ENCODE measurements around the gene PAFAH1B1.
"Not testable (repeated sequence)": the region's sequence is repeated elsewhere in the genome, so short reads cannot be mapped to it uniquely, and the experiment has no call there.

Gene PAFAH1B1

DNA sequence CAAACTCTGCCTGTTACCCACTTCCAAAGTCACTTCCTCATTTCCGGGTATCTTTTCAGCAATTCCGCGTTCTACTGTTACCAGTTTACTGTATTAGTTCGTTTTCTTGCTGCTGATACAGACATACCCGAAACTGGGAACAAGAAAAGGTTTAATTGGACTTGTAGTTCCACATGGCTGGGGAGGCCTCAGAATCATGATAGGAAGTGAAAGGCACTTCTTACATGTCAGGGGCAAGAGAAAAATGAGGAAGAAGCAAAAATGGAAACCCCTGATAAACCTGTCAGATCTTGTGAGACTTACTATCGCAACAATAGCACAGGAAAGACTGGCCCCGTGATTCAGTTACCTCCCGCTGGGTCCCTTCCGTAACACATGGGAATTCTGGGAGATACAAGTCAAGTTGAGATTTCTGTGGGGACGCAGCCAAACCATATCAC lies 30.9 kb downstream of the PAFAH1B1 start:
- in situ Hi-C loops (cut with HindIII; ENCODE audit: low pct_ligation_motif_present, low sequenced_read_pairs): no loop called here
- H3K27ac ChIP-seq: no peak overlapping the region
- TF ChIP-seq, protein P1, sequence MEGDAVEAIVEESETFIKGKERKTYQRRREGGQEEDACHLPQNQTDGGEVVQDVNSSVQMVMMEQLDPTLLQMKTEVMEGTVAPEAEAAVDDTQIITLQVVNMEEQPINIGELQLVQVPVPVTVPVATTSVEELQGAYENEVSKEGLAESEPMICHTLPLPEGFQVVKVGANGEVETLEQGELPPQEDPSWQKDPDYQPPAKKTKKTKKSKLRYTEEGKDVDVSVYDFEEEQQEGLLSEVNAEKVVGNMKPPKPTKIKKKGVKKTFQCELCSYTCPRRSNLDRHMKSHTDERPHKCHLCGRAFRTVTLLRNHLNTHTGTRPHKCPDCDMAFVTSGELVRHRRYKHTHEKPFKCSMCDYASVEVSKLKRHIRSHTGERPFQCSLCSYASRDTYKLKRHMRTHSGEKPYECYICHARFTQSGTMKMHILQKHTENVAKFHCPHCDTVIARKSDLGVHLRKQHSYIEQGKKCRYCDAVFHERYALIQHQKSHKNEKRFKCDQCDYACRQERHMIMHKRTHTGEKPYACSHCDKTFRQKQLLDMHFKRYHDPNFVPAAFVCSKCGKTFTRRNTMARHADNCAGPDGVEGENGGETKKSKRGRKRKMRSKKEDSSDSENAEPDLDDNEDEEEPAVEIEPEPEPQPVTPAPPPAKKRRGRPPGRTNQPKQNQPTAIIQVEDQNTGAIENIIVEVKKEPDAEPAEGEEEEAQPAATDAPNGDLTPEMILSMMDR (IDR thresholded peaks at IDR 0.05; ENCODE audit: low read depth, low read length, missing control alignments): no peak
- no peak for DNase-seq
- no peak overlapping the region for H3K4me3 ChIP-seq (ENCODE audit: low read depth, low read length)
- peaks cover 6% of the 10 kb centered on the region for H3K36me3 ChIP-seq (replicated peaks)
- no peaks in the 10 kb centered on the region for H3K27me3 ChIP-seq (replicated peaks)

- H3K36me3 ChIP-seq (replicated peaks); H3K27me3 ChIP-seq (replicated peaks); H3K27ac ChIP-seq; in situ Hi-C loops (cut with HindIII; ENCODE audit: low pct_ligation_motif_present, low sequenced_read_pairs); DNase-seq; H3K4me3 ChIP-seq (ENCODE audit: low read depth, low read length): not testable (repeated sequence)
These were observed 33.3 kb downstream of the PAFAH1B1 start for GRCh38 chr17:2626626-2627219.

DNA sequence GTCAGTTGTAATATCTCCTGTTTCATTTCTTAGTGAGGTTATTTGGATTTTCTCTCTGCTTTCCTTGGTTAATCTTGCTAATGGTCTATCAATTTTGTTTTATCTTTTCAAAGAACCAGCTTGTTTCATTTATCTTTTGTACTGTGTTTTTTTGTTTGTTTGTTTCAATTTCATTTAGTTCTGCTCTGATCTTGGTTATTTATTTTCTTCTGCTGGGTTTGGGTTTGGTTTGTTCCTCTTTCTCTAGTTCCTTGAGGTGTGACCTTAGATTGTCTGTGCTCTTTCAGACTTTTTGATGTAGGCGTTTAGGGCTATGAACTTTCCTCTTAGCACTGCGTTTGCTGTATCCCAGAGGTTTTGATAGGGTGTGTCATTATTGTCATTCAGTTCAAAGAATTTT lies 35.5 kb downstream of the PAFAH1B1 start:
- H3K36me3 ChIP-seq (replicated peaks); H3K27ac ChIP-seq; H3K27me3 ChIP-seq (replicated peaks); DNase-seq; H3K4me3 ChIP-seq (ENCODE audit: low read depth, low read length); in situ Hi-C loops (cut with HindIII; ENCODE audit: low pct_ligation_motif_present, low sequenced_read_pairs): not testable (repeated sequence)

DNA sequence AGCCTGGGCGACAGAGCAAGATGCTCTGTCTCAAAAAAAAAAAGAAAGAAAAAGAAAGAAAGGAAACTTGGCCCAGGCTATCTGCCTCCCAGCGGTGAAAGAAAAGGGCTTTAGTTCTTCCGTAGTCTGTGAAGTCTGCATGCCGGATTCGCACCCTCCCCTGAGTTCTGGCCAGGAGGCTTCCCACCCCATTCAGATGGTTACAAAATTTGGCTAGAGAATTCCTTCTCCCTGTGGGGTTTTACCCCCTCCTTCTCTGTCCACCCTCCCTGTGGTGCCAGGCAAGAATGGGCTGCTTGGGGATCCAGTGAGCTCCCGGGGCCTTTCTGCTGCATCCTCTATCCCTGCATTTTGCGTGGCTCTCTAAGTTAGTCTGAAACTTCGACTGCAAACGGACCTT lies 37.8 kb downstream of the PAFAH1B1 start:
- Histone ChIP-seq H3K27me3 (replicated peaks) (no peaks in the 10 kb centered on the region), H3K27ac (no peak overlapping the region), H3K36me3 (replicated peaks) (peaks cover 3% of the 10 kb centered on the region), H3K4me3 (ENCODE audit: low read depth, low read length) (no peak overlapping the region)
- in situ Hi-C loops (cut with HindIII; ENCODE audit: low pct_ligation_motif_present, low sequenced_read_pairs): no loop called here
- TF ChIP-seq, protein P1 (IDR thresholded peaks at IDR 0.05; ENCODE audit: low read depth, low read length, missing control alignments): no peak
- DNase-seq: no peak

- Histone ChIP-seq H3K27me3 (replicated peaks) (no peaks in the 10 kb centered on the region), H3K36me3 (replicated peaks) (peaks cover 15% of the 10 kb centered on the region), H3K27ac (no peak overlapping the region), H3K4me3 (ENCODE audit: low read depth, low read length) (no peak overlapping the region)
- DNase-seq: peak; percentile 25
- TF ChIP-seq, protein P1 (IDR thresholded peaks at IDR 0.05; ENCODE audit: low read depth, low read length, missing control alignments): no peak
- in situ Hi-C loops (cut with HindIII; ENCODE audit: low pct_ligation_motif_present, low sequenced_read_pairs): no loop called here
These were observed 41.0 kb downstream of the PAFAH1B1 start for GRCh38 chr17:2634361-2634960.

GRCh38 chr17:2635241-2635640 lies 41.8 kb downstream of the PAFAH1B1 start:
- in situ Hi-C loops (cut with HindIII; ENCODE audit: low pct_ligation_motif_present, low sequenced_read_pairs): no loop called here
- Histone ChIP-seq H3K27me3 (replicated peaks) (no peaks in the 10 kb centered on the region), H3K4me3 (ENCODE audit: low read depth, low read length) (no peak overlapping the region), H3K36me3 (replicated peaks) (peaks cover 18% of the 10 kb centered on the region), H3K27ac (no peak overlapping the region)
- TF ChIP-seq, protein P1 (IDR thresholded peaks at IDR 0.05; ENCODE audit: low read depth, low read length, missing control alignments): no peak
- no peak for DNase-seq

DNA sequence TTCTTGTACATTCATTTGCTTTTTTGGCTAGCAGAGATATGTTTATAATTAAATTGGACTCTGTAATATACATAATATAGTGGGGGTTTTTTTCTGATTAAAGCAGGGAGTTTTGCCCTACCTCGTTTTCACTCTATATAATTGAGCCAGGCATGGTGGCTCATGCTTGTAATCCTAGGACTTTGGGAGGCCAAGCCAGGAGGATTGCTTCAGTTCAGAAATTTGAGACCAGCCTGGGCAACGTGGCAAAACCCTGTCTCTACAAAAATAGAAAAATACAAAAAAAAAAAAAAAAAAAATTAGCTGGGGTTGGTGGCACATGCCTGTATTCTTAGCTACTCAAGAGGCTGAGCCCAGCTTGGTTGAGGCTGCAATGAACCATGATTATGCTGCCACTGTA lies 42.2 kb downstream of the PAFAH1B1 start:
- Histone ChIP-seq H3K27ac (no peak overlapping the region), H3K36me3 (replicated peaks) (peaks cover 18% of the 10 kb centered on the region), H3K4me3 (ENCODE audit: low read depth, low read length) (no peak overlapping the region), H3K27me3 (replicated peaks) (no peaks in the 10 kb centered on the region)
- in situ Hi-C loops (cut with HindIII; ENCODE audit: low pct_ligation_motif_present, low sequenced_read_pairs): no loop called here
- no peak for DNase-seq
- TF ChIP-seq, protein P1 (IDR thresholded peaks at IDR 0.05; ENCODE audit: low read depth, low read length, missing control alignments): no peak
